Skin epidermis (tissue), 12 donors: ENCODE results near the gene DOCK4.
A peak's percentile ranks its signal among the peaks of the same experiment; 100 is the strongest.

Experiments used
- H3K27ac ChIP-seq, 21 experiments: fragments of 200-600 bp; sonication (generic) in 11 of 21; one replicate each; pipeline ENCODE4 v1.5.0; 2020; ENCODE audit warnings: mild to moderate bottlenecking in 3 of 21, inconsistent platforms in 2 of 21, moderate library complexity in 2 of 21
- H3K4me3 ChIP-seq, 7 experiments: fragments of 200-600 bp; sonication (generic) in 2 of 7; one replicate each; pipeline ENCODE4 v1.5.0; 2020; ENCODE audit warnings: inconsistent platforms in 2 of 7, mild to moderate bottlenecking in 2 of 7, moderate library complexity in 1 of 7

The DOCK4 gene

GRCh38 chr7:112045222-112045621 lies 161.0 kb downstream of the DOCK4 start:
- Histone ChIP-seq H3K4me3 (no peak overlapping the region), H3K27ac (no peak overlapping the region)

GRCh38 chr7:112042631-112043030 lies 163.6 kb downstream of the DOCK4 start:
- H3K27ac ChIP-seq, result no peak overlapping the region
- no peak overlapping the region for H3K4me3 ChIP-seq

GRCh38 chr7:112038353-112038752 lies 167.8 kb downstream of the DOCK4 start:
- Histone ChIP-seq H3K27ac (no peak overlapping the region), H3K4me3 (no peak overlapping the region)

GRCh38 chr7:112036071-112036470 lies 170.1 kb downstream of the DOCK4 start:
- no peak overlapping the region for H3K4me3 ChIP-seq
- no peak overlapping the region for H3K27ac ChIP-seq

GRCh38 chr7:112031689-112032088 lies 174.5 kb downstream of the DOCK4 start:
- no peak overlapping the region for H3K27ac ChIP-seq

GRCh38 chr7:112025556-112025955 lies 180.6 kb downstream of the DOCK4 start:
- Histone ChIP-seq H3K4me3 (no peak overlapping the region), H3K27ac (no peak overlapping the region)

More at GRCh38 chr7:112031689-112032088, 174.5 kb downstream of the DOCK4 start:
- H3K4me3 ChIP-seq, result no peak overlapping the region

GRCh38 chr7:112023786-112024185 lies 182.4 kb downstream of the DOCK4 start:
- H3K27ac ChIP-seq, result no peak overlapping the region

GRCh38 chr7:112023282-112023681 lies 182.9 kb downstream of the DOCK4 start:
- H3K27ac ChIP-seq, result no peak overlapping the region
- H3K4me3 ChIP-seq, result no peak overlapping the region

More at GRCh38 chr7:112023786-112024185, 182.4 kb downstream of the DOCK4 start:
- H3K4me3 ChIP-seq, result no peak overlapping the region

GRCh38 chr7:112022128-112022527 lies 184.1 kb downstream of the DOCK4 start:
- H3K4me3 ChIP-seq, result no peak overlapping the region
- no peak overlapping the region for H3K27ac ChIP-seq

- Histone ChIP-seq H3K27ac (peak overlapping the region in 2 of 21 experiments; percentile 28 to 45), H3K4me3 (no peak overlapping the region)
Observed at GRCh38 chr7:112021379-112022044, 184.7 kb downstream of the DOCK4 start.

- H3K27ac ChIP-seq, result peak overlapping the region in 2 of 21 experiments; percentile 28 to 45
Observed at GRCh38 chr7:112020800-112021199, 185.4 kb downstream of the DOCK4 start.

GRCh38 chr7:112019932-112020331 lies 186.3 kb downstream of the DOCK4 start:
- Histone ChIP-seq H3K4me3 (no peak overlapping the region), H3K27ac (peak overlapping the region in 2 of 21 experiments; percentile 17)

More at GRCh38 chr7:112020800-112021199, 185.4 kb downstream of the DOCK4 start:
- H3K4me3 ChIP-seq, result no peak overlapping the region

- H3K4me3 ChIP-seq, result no peak overlapping the region
- no peak overlapping the region for H3K27ac ChIP-seq
Observed at GRCh38 chr7:112018305-112019030, 187.7 kb downstream of the DOCK4 start.

- no peak overlapping the region for H3K27ac ChIP-seq
- H3K4me3 ChIP-seq, result no peak overlapping the region
Observed at GRCh38 chr7:112015146-112015545, 191.1 kb downstream of the DOCK4 start.

- no peak overlapping the region for H3K4me3 ChIP-seq
- H3K27ac ChIP-seq, result no peak overlapping the region
Observed at GRCh38 chr7:112014347-112014746, 191.9 kb downstream of the DOCK4 start.

- H3K27ac ChIP-seq, result no peak overlapping the region
- H3K4me3 ChIP-seq, result no peak overlapping the region
Observed at GRCh38 chr7:112013274-112013673, 192.9 kb downstream of the DOCK4 start.

- H3K4me3 ChIP-seq, result no peak overlapping the region
Observed at GRCh38 chr7:112012242-112012641, 194.0 kb downstream of the DOCK4 start.

GRCh38 chr7:112010994-112011393 lies 195.2 kb downstream of the DOCK4 start:
- Histone ChIP-seq H3K27ac (no peak overlapping the region), H3K4me3 (no peak overlapping the region)

More at GRCh38 chr7:112012242-112012641, 194.0 kb downstream of the DOCK4 start:
- H3K27ac ChIP-seq, result no peak overlapping the region

GRCh38 chr7:112010109-112010508 lies 196.1 kb downstream of the DOCK4 start:
- H3K27ac ChIP-seq, result no peak overlapping the region
- H3K4me3 ChIP-seq, result no peak overlapping the region

- H3K27ac ChIP-seq, result no peak overlapping the region
- H3K4me3 ChIP-seq, result no peak overlapping the region
Observed at GRCh38 chr7:112009081-112009480, 197.1 kb downstream of the DOCK4 start.

- no peak overlapping the region for H3K27ac ChIP-seq
- H3K4me3 ChIP-seq, result no peak overlapping the region
Observed at GRCh38 chr7:112007185-112007584, 199.0 kb downstream of the DOCK4 start.
